AML-193 (cell line): ENCODE measurements around the gene LTBP4.
"Not testable (repeated sequence)": the region's sequence is repeated elsewhere in the genome, so short reads cannot be mapped to it uniquely, and the experiment has no call there.

Experiments used
- DNase-seq, 2 experiments: peaks; one replicate each; lab custom pipeline; 2025; lab: John Stamatoyannopoulos, UW

Gene LTBP4, protein sequence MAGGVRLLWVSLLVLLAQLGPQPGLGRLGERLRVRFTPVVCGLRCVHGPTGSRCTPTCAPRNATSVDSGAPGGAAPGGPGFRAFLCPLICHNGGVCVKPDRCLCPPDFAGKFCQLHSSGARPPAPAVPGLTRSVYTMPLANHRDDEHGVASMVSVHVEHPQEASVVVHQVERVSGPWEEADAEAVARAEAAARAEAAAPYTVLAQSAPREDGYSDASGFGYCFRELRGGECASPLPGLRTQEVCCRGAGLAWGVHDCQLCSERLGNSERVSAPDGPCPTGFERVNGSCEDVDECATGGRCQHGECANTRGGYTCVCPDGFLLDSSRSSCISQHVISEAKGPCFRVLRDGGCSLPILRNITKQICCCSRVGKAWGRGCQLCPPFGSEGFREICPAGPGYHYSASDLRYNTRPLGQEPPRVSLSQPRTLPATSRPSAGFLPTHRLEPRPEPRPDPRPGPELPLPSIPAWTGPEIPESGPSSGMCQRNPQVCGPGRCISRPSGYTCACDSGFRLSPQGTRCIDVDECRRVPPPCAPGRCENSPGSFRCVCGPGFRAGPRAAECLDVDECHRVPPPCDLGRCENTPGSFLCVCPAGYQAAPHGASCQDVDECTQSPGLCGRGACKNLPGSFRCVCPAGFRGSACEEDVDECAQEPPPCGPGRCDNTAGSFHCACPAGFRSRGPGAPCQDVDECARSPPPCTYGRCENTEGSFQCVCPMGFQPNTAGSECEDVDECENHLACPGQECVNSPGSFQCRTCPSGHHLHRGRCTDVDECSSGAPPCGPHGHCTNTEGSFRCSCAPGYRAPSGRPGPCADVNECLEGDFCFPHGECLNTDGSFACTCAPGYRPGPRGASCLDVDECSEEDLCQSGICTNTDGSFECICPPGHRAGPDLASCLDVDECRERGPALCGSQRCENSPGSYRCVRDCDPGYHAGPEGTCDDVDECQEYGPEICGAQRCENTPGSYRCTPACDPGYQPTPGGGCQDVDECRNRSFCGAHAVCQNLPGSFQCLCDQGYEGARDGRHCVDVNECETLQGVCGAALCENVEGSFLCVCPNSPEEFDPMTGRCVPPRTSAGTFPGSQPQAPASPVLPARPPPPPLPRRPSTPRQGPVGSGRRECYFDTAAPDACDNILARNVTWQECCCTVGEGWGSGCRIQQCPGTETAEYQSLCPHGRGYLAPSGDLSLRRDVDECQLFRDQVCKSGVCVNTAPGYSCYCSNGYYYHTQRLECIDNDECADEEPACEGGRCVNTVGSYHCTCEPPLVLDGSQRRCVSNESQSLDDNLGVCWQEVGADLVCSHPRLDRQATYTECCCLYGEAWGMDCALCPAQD (N-terminal part only)

GRCh38 chr19:40601134-40601974 is at the start of gene LTBP4:
TSS of gene LTBP4 (plus strand) at chr19:40601369. CDS start at chr19:40601388, 19 bp downstream.
- no peak for DNase-seq

DNA sequence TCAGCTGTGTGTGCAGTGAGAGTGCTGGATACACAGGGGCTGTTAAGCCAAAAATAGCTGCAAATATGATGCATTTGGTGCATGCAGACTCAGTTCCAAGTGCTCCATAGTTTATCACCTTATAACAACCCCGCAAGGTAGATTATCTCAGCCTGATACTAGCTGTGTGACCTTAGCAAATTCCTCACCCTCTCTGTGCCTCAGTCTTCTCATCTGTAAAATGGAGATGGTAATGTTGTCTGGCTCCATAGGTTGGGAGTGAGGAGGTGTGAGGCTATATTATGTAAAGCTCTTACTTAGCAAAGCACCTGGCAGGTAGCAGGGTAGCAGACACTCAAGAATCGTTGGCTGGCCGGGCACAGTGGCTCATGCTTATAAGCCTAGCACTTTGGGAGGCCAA is 48.3 kb upstream of the LTBP4 start:
- no peak for DNase-seq

GRCh38 chr19:40553885-40554857 is 47.0 kb upstream of the LTBP4 start:
- no peak for DNase-seq

- DNase-seq = no peak
These were observed 45.0 kb upstream of the LTBP4 start for GRCh38 chr19:40555978-40556689.

DNA sequence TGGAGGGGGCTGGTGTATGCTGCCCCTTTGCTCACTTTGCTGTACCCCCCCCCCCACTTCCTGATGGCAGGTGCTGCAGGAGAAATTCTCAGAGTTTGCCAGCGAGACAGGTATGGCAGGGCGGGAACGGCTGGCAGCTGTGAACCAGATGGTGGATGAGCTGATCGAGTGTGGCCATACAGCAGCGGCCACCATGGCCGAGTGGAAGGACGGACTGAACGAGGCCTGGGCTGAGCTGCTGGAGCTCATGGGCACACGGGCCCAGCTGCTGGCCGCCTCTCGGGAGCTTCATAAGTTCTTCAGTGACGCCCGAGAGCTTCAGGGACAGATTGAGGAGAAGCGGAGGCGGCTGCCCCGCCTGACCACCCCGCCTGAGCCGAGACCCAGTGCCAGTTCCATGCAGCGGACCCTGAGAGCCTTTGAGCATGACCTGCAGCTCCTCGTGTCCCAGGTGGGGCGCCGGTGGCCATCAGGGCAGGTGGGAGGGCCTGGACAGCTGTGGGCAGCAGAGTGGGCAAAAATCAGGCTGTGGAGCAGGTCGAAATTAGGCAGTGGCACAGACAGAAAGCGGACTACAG is 44.1 kb upstream of the LTBP4 start:
- no peak for DNase-seq

DNA sequence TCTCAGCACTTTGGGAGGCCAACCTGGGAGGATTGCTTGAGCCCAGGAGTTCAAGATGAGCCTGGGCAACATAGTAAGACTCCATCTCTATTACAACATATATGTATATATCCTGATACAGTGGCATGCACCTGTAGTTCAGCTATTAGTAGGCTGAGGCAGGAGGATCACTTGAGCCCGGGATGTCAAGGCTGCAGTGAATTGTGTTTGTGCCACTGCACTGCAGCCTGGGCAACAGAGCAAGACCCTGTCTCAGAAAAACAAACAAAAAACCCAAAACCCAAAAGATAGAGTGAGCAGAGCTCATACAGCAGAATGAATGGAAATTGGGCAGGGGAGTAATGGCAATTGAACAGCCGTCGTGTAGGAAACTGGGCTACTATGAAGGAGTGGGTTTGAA is 41.8 kb upstream of the LTBP4 start:
- DNase-seq = no peak

GRCh38 chr19:40560092-40560507 is 41.1 kb upstream of the LTBP4 start:
- DNase-seq = no peak

- DNase-seq = no peak
These were observed 39.2 kb upstream of the LTBP4 start for GRCh38 chr19:40561947-40562346.

- not testable (repeated sequence) for DNase-seq
These were observed 36.6 kb upstream of the LTBP4 start for GRCh38 chr19:40564535-40564934.

GRCh38 chr19:40565355-40565754 is 35.8 kb upstream of the LTBP4 start:
- DNase-seq = no peak

DNA sequence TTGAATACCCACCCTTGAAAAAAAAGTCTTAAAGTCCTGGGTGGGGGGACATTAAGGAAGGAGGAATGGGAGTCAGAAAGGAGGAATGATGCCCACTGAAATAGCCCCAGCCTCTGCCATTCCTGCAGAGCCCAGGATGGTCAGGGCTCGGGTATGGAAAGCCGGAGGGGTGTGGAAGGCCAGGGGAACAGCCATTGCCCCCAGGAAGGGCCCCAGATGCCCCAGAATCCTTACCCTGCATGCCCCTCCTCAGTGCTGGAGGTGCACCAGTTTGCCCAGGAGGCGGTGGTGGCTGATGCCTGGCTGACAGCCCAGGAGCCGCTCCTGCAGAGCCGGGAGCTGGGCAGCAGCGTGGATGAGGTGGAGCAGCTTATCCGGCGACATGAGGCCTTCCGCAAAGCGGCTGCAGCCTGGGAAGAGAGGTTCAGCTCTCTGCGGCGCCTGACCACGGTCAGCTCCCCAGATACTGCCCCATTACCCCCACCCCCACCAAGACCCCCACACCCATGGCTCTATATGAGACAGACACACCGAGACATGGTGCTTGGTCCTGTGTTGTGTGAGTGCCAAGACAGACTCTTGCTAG is 35.2 kb upstream of the LTBP4 start:
- no peak for DNase-seq

DNA sequence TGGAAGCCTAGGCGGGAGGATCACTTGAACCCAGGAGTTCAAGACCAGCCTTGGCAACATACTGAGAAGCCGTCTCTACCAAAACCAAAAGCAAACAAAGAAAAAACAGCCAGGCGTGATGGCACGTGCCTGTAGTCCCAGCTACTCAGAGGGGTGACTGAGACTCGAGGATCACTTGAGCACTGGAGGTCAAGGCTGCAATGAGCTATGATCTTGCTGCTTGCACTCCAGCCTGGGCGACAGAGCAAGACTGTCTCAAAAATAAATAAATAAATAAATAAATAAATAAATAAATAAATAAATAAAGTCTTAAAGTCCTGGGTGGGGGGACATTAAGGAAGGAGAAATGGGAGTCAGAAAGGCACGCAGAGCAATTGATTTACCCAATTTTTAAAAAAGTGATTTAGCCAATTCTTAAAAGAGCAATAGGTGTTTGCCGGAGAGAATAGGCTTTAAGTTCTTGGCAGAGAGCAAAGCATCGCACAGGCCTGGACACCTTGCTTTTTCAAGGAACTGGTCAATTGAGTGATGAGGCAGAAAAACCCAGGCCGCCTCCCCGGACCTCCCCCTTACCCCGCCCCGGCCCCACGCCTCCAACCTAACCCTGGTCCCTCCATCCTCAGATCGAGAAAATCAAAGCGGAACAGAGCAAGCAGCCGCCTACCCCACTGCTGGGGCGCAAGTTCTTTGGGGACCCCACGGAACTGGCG is 34.0 kb upstream of the LTBP4 start:
- no peak for DNase-seq

DNA sequence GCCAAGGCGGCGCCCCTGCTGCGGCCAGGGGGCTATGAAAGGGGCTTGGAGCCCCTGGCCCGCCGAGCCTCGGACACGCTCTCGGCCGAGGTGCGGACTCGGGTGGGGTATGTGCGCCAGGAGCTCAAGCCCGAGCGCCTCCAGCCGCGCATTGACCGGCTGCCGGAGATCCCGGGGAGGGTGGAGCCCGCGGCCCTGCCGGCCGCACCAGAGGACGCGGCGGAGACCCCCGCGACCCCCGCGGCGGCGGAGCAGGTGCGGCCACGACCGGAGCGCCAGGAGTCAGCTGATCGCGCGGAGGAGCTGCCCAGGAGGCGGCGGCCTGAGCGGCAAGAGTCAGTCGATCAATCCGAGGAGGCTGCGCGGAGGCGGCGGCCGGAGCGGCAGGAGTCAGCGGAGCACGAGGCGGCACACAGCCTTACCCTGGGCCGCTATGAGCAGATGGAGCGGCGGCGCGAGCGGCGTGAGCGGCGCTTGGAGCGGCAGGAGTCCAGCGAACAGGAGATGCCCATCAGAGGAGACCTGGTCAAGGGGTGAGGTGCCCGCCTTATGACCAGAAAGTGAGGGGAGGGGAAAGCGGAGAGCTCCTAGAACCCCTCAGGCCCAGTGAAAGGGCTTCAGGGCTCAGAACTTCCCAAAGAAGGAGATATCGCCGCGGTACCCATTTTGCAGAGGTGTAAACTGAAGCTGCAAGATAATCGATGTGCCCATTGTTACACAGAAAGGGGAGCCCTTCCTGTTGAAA is 33.2 kb upstream of the LTBP4 start:
- no peak for DNase-seq

GRCh38 chr19:40570313-40571004 is 30.7 kb upstream of the LTBP4 start:
- DNase-seq = peak; percentile 74 to 77

- DNase-seq = no peak
These were observed 30.2 kb upstream of the LTBP4 start for GRCh38 chr19:40571005-40571318.

DNA sequence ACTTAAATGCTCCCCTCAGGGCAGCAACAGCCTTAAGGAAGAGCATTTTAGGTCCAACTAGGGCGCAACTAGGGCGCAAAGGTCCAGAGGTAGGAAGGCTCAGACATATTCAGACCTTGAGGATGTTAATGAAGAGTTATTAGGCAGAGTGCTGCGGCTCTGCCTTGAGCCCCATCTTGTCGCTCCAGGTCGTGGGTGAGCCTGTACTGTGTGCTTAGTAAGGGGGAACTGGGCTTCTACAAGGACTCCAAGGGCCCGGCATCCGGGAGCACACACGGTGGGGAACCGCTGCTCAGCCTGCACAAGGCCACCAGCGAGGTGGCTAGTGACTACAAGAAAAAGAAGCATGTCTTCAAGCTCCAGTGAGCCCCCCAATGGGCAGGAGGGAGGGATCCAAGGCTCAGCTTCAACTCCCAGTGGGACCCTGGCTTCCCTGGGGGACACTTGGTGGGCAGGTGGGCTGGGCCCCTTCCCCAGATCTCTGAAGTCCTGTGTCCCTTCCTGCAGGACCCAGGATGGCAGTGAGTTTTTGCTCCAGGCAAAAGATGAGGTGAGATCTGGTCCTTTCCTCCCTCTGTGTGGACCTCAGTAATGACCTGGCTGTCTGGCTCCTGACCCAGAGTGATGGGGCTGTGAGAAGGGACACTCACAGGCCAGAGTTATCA is 29.2 kb upstream of the LTBP4 start:
- DNase-seq = no peak
